Astrocyte (in vitro differentiated cells and primary cell): ENCODE measurements around the gene MCIDAS. TPM values are rescaled to one million over a fixed set of nuclear protein-coding genes. Genes with fewer than 3 reads are reported as not detected.
A peak's percentile ranks its signal among the peaks of the same experiment; 100 is the strongest.

Experiments used
- DNase-seq: peaks from one replicate; pipeline ENCODE4 v3.0.0-alpha.2; 2010; ENCODE audit warnings: low read depth
- FAIRE-seq: peaks from 2 replicates; lab custom pipeline; 2011; peaks lifted over from hg19 to GRCh38; lab: Jason Lieb, UNC
- H2AFZ ChIP-seq: 2 replicates; pipeline ENCODE4 v1.6.0; 2012; ENCODE audit warnings: low read depth, low read length, inconsistent platforms
- H3K27ac ChIP-seq: 2 replicates; pipeline ENCODE4 v1.5.1; 2011; ENCODE audit warnings: low read depth, low read length, inconsistent platforms
- H3K27me3 ChIP-seq: 2 replicates; pipeline ENCODE4 v1.6.0; 2011; ENCODE audit warnings: low read length, inconsistent platforms; ENCODE audit not compliant: insufficient read depth
- H3K36me3 ChIP-seq: 2 replicates; pipeline ENCODE4 v1.5.1; 2011; ENCODE audit warnings: low read length, inconsistent platforms; ENCODE audit not compliant: insufficient read depth
- H3K4me1 ChIP-seq: 2 replicates; pipeline ENCODE4 v1.5.1; 2011; ENCODE audit warnings: low read length, inconsistent platforms; ENCODE audit not compliant: insufficient read depth
- H3K4me2 ChIP-seq: 2 replicates; pipeline ENCODE4 v1.6.0; 2012; ENCODE audit warnings: low read length, inconsistent platforms
- H3K4me3 ChIP-seq: 2 replicates; pipeline ENCODE4 v1.5.1; 2011; ENCODE audit warnings: low read depth, mild to moderate bottlenecking, low read length, inconsistent platforms; ENCODE audit not compliant: insufficient read depth
- H3K79me2 ChIP-seq: 2 replicates; pipeline ENCODE4 v1.6.0; 2012; ENCODE audit warnings: mild to moderate bottlenecking, low read length, inconsistent platforms; ENCODE audit not compliant: insufficient read depth
- H3K9ac ChIP-seq: 2 replicates; pipeline ENCODE4 v1.6.0; 2012; ENCODE audit warnings: mild to moderate bottlenecking, low read length, inconsistent platforms
- H3K9me3 ChIP-seq: 2 replicates; pipeline ENCODE4 v1.5.1; 2012; ENCODE audit warnings: low read depth, mild to moderate bottlenecking, low read length, inconsistent platforms; ENCODE audit not compliant: insufficient read depth
- H4K20me1 ChIP-seq: 2 replicates; pipeline ENCODE4 v1.6.0; 2012; ENCODE audit warnings: low read length, inconsistent platforms; ENCODE audit not compliant: insufficient read depth
- H3K27ac Mint-ChIP-seq: one replicate; pipeline ENCODE4 v1.8.0; 2021; ENCODE audit warnings: mild to moderate bottlenecking, mixed read lengths; ENCODE audit not compliant: unreplicated experiment
- H3K27me3 Mint-ChIP-seq: one replicate; pipeline ENCODE4 v1.8.0; 2021; ENCODE audit warnings: low read depth, mixed read lengths; ENCODE audit not compliant: unreplicated experiment
- H3K36me3 Mint-ChIP-seq: one replicate; pipeline ENCODE4 v1.8.0; 2021; ENCODE audit warnings: low read depth, mixed read lengths; ENCODE audit not compliant: unreplicated experiment
- H3K4me1 Mint-ChIP-seq: one replicate; pipeline ENCODE4 v1.8.0; 2021; ENCODE audit warnings: low read depth, mixed read lengths; ENCODE audit not compliant: unreplicated experiment
- H3K4me3 Mint-ChIP-seq: one replicate; pipeline ENCODE4 v1.8.0; 2021; ENCODE audit warnings: mild to moderate bottlenecking, moderate library complexity, mixed read lengths; ENCODE audit not compliant: unreplicated experiment
- H3K9me3 Mint-ChIP-seq: one replicate; pipeline ENCODE4 v1.8.0; 2021; ENCODE audit warnings: mild to moderate bottlenecking, mixed read lengths; ENCODE audit not compliant: unreplicated experiment
- EZH2 ChIP-seq: IDR thresholded peaks from 2 replicates; pipeline ENCODE4 v1.6.1; 2012; ENCODE audit warnings: mild to moderate bottlenecking, low read length, inconsistent platforms; ENCODE audit not compliant: insufficient read depth
- total RNA-seq: library from RNA; stranded (reverse); gene quantifications from 2 replicates; pipeline ENCODE4 v1.2.1, GENCODE V29; 2021
- TF ChIP-seq, protein P1 (sequence below): IDR thresholded peaks from 2 replicates; pipeline ENCODE4 v1.5.1; 2011; ENCODE audit warnings: low read depth, mild to moderate bottlenecking, inconsistent platforms, low read length, moderate library complexity; ENCODE audit not compliant: insufficient read depth

The MCIDAS gene
- total RNA-seq, 1 donor from 2014 or later: not detected

- Mint-ChIP-seq H3K4me1 (peaks cover 6% of the 10 kb centered on the region), H3K4me3 (peak overlapping the region; percentile 72), H3K27me3 (peaks cover 54% of the 10 kb centered on the region), H3K9me3 (peaks cover 2% of the 10 kb centered on the region), H3K27ac (no peak overlapping the region), H3K36me3 (no peaks in the 10 kb centered on the region)
- H3K9ac ChIP-seq: no peak overlapping the region
- H3K36me3 ChIP-seq: no peaks in the 10 kb centered on the region
- H3K27ac ChIP-seq: no peak overlapping the region
- H4K20me1 ChIP-seq: no peaks in the 10 kb centered on the region
- DNase-seq: no peak
- no peaks in the 10 kb centered on the region for H3K79me2 ChIP-seq
- peak overlapping the region; percentile 26 for H3K4me3 ChIP-seq
- no peak overlapping the region for H2AFZ ChIP-seq
- peaks cover 20% of the 10 kb centered on the region for H3K4me1 ChIP-seq
- peak overlapping the region; percentile 79 for H3K4me2 ChIP-seq
- H3K27me3 ChIP-seq: peaks cover 70% of the 10 kb centered on the region
- FAIRE-seq: no peak
- H3K9me3 ChIP-seq: no peaks in the 10 kb centered on the region
- TF ChIP-seq EZH2: no peak
- TF ChIP-seq, protein P1, sequence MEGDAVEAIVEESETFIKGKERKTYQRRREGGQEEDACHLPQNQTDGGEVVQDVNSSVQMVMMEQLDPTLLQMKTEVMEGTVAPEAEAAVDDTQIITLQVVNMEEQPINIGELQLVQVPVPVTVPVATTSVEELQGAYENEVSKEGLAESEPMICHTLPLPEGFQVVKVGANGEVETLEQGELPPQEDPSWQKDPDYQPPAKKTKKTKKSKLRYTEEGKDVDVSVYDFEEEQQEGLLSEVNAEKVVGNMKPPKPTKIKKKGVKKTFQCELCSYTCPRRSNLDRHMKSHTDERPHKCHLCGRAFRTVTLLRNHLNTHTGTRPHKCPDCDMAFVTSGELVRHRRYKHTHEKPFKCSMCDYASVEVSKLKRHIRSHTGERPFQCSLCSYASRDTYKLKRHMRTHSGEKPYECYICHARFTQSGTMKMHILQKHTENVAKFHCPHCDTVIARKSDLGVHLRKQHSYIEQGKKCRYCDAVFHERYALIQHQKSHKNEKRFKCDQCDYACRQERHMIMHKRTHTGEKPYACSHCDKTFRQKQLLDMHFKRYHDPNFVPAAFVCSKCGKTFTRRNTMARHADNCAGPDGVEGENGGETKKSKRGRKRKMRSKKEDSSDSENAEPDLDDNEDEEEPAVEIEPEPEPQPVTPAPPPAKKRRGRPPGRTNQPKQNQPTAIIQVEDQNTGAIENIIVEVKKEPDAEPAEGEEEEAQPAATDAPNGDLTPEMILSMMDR: no peak
Observed at GRCh38 chr5:55175781-55176175, 51.3 kb downstream of the MCIDAS start.

GRCh38 chr5:55173687-55174230, 53.4 kb downstream of the MCIDAS start:
- H3K27ac Mint-ChIP-seq: peak overlapping the region; percentile 63
- H3K9me3 Mint-ChIP-seq: peaks cover 2% of the 10 kb centered on the region
- H3K36me3 Mint-ChIP-seq: no peaks in the 10 kb centered on the region
- H3K79me2 ChIP-seq: no peaks in the 10 kb centered on the region
- peaks cover 52% of the 10 kb centered on the region for H3K27me3 ChIP-seq
- H2AFZ ChIP-seq: peak overlapping the region; percentile 84
- peaks cover 6% of the 10 kb centered on the region for H3K4me1 Mint-ChIP-seq
- no peaks in the 10 kb centered on the region for H3K36me3 ChIP-seq
- H3K4me3 Mint-ChIP-seq: peak overlapping the region; percentile 84
- H3K4me1 ChIP-seq: peaks cover 20% of the 10 kb centered on the region
- no peaks in the 10 kb centered on the region for H3K9me3 ChIP-seq
- no peak for FAIRE-seq
- no peak for TF ChIP-seq EZH2
- TF ChIP-seq, protein P1: no peak
- no peak overlapping the region for H3K27ac ChIP-seq
- H3K27me3 Mint-ChIP-seq: peaks cover 39% of the 10 kb centered on the region
- H3K9ac ChIP-seq: peak overlapping the region; percentile 37
- peak overlapping the region; percentile 94 for H3K4me2 ChIP-seq
- peak overlapping the region; percentile 60 for H3K4me3 ChIP-seq
- no peaks in the 10 kb centered on the region for H4K20me1 ChIP-seq
- DNase-seq: no peak

- H3K4me2 ChIP-seq: peak within 1 kb of the TSS; percentile 94
- Mint-ChIP-seq H3K36me3 (no peaks in the 10 kb centered on the region), H3K4me1 (peaks cover 6% of the 10 kb centered on the region), H3K27ac (peak within 1 kb of the TSS; percentile 63), H3K9me3 (peaks cover 2% of the 10 kb centered on the region), H3K27me3 (peaks cover 35% of the 10 kb centered on the region), H3K4me3 (peak within 1 kb of the TSS; percentile 85)
- H3K79me2 ChIP-seq: no peaks in the 10 kb centered on the region
- peak within 1 kb of the TSS; percentile 63 for H3K4me3 ChIP-seq
- no peaks in the 10 kb centered on the region for H3K36me3 ChIP-seq
- peak within 1 kb of the TSS; percentile 84 for H2AFZ ChIP-seq
- no peak within 1 kb of the TSS for H3K27ac ChIP-seq
- no peaks in the 10 kb centered on the region for H3K9me3 ChIP-seq
- peaks cover 46% of the 10 kb centered on the region for H3K27me3 ChIP-seq
- H4K20me1 ChIP-seq: no peaks in the 10 kb centered on the region
- peaks cover 20% of the 10 kb centered on the region for H3K4me1 ChIP-seq
- no peak for FAIRE-seq
- TF ChIP-seq EZH2: no peak
- TF ChIP-seq, protein P1: no peak
- peak; percentile 45 for DNase-seq
- peak within 1 kb of the TSS; percentile 44 for H3K9ac ChIP-seq
Observed at GRCh38 chr5:55172937-55173686, 54.0 kb downstream of the MCIDAS start, which contains the start of gene CDC20B. CDC20B (minus strand) TSS chr5:55173177; CDS start chr5:55173000, 177 bp downstream.
